ENCODE data around the gene ATP2B2.

ATP2B2 gene

DNA sequence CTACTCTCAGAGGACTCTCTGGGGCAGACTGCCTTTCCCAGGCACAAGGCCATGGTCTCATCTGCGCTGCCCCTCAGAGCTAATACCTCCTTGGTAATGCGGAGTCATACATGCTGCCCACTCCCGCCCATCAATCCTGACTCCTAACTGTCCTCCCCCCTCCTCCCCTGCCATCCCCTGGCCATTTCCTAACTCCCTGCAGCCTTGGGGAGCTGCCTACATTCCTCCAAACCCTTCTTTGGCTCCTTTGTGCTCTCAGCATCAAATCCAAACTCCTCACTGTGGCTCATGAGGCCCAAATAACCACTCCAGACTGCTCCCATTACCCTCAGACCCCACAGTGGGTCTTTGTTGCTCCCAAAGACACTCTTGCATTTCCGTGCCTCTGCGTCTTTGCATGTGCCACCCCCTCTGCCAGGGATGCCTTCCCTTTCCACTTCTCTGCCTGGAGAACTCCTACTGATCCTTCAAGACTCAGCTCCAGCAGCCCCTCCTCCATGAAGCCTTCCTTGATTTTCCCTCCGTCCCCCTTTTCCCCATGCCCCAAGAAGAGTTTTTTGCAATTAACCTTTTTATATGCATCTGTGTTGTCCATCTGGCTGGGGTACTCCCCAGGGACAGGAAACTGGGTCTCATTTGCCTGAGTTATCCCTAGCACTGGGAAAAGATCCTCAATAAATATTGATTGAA lies 5.5 kb upstream of the ATP2B2 start:
- no peak for DNase-seq (ENCODE audit: low read depth in 2 of 2)

DNA sequence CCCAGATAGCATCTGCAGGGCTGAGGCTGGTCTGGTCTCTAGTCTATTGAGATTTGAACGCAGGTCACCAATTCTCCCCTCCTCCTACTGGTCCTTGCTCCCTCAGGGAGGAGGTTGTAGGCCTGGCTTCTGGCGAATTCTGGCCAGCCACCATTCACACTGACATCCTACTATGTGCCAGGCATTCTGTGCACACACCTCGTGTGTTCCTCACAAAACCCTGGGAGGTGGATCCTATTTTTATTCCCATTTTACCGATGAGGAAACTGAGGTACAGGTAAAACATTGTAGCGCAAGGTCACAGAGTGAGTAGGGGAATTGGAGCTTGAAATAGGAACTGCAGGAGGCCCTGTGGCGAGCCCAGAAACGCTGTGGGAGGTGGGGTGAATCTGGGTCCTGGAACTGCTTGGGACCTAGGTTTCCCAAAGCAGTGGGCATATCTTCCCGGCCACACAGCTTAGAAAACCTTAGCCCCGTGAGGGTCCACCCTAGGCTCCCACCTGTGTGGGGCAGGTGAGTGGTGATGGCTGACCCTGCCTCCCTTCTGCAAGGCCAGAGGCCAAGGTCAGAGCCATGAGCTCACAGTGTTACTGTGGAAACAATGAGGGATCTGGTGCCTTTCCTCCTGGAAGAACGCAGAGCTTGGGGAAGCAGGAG lies 4.8 kb upstream of the ATP2B2 start:
- no peak for DNase-seq (ENCODE audit: low read depth in 2 of 2)

DNA sequence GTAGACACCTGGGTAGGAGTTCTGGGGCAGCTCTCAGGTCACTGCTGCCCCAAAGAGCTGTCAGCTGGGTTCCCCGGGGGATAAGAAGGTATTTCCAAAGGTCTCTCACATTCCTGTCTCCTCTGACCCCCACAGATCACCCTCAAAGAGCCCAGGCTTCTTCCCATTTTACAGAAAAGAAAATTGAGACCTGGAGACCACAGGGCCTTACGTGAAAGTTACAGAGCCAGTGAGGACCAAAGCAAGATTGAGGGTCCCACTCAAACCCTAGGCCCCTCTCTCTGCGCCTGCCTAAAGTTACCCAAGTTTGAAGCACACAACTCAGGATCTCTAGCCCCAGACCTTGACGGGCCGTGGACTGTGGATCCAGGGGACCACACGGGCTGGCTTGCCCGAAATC lies 3.9 kb upstream of the ATP2B2 start:
- no peak for DNase-seq (ENCODE audit: low read depth in 2 of 2)

DNA sequence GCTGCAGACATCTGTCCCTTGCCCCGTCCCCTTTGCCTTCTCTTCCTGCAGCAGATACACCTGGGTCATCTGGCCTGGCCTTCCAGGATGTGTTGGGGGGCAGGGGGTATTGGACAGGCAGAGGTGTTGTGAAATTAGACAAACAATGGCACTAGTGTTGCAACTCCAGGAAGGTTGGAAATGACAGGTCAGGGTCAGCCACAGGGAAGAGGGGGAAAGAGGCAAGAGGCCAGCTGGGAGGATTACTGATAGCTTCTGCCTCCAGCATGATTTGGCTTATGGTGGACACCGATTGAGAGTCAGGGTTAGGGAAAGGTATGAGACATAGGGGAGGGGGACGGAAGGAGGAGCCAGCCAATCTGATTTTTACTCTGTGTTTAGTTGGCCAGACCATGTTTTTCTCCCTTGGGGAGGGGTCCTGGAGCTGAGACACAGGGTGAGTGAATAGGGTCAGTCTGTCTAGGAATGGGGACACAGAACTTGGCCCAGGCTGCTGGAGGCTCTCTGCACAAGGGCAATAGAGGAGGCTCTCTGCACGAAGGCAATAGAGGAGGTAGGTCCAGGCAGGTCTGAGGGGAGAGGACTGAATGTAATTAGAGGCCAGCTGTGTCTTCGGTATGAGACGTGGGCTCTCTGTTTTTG lies 3.4 kb upstream of the ATP2B2 start:
- no peak for DNase-seq (ENCODE audit: low read depth in 2 of 2)

DNA sequence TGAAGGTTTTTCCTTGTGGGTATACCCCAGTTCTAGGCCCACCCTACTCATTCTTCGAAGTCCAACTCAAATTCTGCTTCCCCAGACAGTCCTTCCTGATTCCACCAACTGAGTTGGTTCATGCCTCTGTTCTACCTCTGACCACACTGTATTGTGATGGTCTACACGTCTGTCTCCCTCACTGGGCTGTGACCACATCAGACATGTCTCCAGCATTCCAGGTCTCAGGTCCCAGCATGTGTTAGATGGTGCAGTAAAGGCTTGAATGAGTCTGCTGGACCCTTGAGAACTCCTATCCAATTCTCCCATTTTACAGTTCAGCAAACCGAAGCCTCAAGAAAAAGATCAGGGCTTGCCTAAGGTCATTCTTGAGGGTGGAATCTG lies 2.8 kb upstream of the ATP2B2 start:
- no peak for DNase-seq (ENCODE audit: low read depth in 2 of 2)

DNA sequence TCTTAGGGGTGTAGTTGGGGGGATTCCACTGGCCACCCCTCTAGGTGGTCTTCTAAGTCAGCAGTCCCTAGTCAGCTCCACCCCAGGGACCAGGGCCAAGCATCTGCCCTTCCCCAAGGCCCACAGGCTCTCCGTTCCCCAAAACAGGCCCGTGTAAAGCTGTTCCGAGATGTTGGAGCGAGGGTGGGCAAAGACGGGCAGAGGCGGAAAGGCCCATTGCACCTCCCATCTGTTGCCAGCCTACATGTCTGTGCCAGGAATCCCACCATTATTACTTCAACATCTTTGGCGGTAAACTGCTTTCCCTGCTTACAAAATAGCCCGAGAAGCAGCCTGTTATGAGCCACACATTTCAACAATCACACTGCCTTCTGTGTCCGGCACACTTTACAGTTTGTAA lies 1.9 kb upstream of the ATP2B2 start:
- DNase-seq (ENCODE audit: low read depth in 2 of 2), result no peak

DNA sequence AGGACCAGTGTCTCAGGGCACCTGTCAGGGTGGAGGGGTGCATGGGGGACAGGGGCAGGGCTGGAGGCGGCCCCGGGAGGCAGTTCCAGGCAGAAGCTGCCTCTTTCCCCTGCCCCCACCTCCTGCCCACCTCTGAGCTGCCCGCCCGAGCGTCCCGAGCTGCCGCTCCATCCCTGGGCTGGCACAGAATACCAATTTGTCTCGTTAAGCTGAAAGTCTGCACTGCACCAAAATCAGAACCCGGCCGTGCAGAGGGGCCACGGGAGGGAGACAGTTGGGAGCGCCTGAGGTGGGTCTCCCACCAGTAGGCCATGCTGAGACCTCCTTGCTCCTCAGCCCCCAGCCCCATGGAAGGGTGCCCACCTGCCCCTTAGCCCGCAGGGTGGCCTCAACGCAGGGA lies 1.3 kb upstream of the ATP2B2 start:
- DNase-seq (ENCODE audit: low read depth in 2 of 2), result no peak

DNA sequence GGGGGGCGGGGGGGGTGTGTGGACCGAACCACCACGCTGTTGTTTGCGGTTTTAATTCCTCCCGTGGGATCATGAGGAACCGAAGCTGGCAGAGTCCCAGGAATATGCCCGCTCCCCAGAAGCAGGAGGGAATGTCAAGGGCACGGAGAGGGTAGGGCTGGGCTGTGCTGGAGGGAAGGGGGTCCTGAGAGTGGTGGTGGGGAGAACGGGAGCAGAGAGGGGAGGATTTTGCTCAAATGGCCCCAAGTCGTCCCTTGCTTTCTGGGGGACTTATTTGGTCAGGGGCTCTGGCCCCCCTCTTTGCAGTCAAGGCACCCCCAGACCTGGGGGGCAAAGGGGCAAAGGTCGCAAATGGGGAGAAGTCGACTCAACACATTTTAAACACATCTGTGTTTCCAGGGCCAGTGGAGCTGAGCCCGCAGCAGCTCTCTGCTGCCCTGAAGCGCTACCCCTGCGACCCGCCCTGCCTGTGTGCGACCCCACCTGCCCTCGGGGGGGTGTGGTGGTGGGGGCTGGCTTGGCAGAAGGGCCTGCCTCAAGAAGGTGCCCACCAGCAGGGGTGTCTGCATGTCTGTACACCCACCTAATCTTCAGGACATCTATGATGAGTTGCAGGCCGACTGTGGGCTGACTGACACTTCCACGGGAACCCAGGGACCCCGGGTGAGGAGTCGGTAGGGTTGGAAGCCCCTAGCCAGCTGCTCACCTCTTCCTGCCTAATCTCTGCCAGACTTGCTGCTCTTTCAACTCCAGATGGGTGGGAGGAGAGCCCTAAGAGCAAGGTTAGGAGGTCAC lies 602 bp upstream of the ATP2B2 start:
- DNase-seq (ENCODE audit: low read depth in 2 of 2), result no peak

DNA sequence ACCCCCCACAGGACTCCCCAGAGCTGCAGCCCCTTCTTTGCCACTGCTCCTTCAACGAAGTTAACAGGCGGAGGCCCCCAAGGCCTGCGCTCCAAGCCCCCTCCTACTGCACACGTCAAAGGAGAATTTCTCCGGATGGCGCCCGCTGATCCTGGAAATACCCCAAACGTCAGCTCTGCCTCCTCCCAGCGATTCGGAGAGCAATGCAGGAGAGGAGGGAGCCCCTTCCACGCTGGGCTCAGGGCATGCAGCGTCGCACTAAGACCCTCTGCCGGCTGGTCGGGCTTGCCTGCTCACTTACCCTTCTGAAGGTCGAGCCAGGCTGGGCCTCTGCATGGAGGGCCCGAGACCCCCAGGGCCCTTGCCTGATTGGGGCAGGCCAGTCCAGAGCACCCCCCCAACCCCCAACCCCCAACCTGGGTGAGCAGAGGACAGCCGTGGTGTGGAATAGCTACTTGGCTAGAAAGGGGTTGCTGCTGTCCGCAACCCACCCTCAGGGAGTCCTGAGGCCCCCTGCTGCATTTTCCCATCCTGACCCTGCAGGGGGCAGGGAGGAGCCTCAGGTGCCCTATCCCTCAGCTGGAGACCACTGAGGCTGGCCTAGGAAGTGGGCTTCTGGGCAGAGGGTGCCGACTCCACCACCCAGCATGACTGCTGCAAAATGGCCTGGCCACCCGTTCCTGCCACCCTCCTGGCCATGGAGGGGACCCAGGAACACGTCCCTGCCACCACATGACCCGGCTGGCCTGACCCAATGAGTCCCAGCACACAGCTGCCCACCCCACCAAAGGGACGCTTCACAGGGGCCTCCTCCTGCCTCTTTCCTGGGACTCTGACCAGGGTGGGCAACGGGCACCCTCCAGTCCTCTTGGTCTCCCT lies 976 bp downstream of the ATP2B2 start:
- no peak for DNase-seq (ENCODE audit: low read depth in 2 of 2)

DNA sequence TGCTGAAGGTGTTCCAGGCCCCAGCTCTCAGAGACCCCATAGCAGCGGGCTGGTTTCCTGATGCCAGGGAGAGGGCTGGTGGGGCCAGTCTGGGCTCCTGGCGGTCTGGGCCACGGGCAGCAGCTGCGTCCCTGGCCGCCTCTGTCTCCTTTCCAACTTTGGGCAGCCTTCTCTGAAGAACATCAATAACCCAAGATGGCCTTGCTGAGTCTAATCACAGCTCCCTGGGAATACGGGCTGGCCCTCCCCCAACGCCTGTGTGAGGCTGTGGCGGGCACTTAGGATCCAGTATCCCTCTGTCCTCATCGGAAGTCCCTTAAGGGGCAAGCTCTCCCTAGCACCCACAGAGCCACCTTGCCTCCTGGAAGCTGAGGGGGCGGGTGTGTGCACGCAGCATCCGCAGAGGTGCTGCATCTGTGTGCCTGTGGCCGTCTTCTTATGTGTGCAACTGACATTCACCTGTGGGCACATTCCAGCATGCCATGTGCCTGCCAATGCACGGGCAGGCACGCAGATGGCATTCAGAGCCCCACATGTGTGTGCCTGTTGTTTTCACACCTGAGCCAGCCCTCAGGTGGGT lies 2.1 kb downstream of the ATP2B2 start:
- DNase-seq (ENCODE audit: low read depth in 2 of 2), result no peak

DNA sequence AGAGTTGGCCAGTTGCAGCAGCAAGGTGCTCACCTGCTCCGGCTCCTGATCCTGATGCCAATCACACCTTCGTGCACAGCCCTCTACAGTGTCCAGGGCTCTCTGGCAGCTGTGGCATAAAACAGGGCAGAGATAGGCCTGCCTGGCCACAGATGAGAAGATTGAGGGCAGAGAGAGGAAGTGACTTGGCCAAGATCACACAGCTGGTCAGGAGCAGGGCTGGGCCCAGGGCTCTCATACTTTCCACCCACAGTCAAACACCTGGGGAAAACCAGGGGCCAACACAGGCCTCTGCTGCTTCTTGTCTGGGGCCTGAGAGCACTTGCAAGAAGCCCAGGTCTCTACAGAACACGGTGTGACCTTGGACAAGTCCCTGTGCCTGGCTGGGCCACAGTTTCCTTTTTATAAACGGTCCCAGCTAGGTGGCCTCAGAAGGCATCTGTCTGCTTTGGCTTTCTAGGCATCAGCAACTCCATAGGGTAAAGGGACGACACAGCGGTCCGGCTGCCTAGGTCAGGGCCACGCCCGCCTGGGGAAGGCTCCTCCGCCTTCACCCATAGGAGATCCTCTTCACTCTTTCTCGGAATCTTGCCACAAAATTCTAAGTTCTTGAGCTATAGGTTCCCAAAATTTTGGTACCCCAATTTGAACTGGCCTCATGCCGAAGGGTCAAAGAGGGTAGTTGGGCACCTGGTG lies 3.1 kb downstream of the ATP2B2 start:
- no peak for DNase-seq (ENCODE audit: low read depth in 2 of 2)

DNA sequence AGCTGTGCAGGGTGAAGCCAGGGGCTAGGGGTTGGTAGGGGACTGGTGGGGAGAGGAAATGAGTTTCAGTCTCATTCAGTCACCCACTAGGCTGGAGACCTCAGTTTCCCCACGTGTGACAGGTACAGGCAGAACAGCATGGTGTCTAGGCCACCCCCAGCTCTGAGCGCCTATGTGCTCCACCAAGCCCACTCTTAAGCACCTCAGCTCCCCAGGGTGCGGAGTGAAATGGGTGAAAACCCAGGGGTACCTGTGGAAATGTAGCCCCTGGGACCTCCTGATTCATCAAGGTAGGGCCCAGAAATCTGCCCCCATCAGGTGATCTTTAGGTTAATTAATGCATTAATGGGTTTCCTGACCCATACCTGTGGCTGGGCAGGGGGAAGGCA lies 3.7 kb downstream of the ATP2B2 start:
- no peak for DNase-seq (ENCODE audit: low read depth in 2 of 2)

DNA sequence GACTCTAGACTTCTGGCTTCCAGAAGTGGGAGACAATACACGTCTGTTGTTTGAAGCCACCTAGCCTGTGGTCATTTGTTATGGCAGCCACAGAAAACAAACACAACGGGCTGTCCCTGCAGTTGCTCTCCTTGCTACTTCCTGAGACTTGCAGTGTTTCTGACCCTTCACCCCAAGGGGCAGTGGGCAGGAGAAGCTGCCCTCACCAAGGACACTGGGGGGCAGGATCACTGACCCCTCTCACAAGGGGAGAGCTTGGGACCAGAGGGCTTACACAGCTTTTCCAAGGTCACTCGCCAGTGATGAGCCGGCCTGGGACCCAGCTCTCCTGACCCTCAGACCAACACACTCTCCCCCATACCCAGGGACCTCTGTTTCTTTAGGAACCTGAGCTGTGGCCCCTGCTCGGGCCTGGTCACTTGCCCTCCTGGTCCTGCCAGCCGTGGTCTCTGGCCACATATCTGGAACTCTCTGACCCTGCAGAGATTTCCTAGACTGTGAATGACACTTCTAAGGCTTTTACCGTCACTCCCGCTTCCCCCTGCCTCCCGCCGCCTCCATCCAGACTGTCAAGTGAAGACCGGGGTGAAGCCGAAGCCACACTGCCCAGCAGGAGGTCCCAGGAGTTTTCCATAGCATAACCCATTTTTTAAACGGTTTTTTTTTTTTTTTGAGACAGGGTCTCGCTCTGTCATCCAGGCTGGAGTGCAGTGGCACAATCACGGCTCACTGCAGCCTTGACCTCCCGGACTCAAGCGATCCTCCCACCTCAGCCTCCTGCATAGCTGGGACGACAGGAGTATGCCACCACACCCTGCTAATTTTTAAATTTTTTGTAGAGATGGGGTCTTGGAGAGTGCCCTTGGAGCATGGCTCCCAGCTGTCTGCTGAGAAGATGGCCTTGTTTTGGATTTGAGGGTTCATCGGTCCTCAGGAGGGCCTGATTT lies 4.4 kb downstream of the ATP2B2 start:
- DNase-seq (ENCODE audit: low read depth in 2 of 2), result no peak

DNA sequence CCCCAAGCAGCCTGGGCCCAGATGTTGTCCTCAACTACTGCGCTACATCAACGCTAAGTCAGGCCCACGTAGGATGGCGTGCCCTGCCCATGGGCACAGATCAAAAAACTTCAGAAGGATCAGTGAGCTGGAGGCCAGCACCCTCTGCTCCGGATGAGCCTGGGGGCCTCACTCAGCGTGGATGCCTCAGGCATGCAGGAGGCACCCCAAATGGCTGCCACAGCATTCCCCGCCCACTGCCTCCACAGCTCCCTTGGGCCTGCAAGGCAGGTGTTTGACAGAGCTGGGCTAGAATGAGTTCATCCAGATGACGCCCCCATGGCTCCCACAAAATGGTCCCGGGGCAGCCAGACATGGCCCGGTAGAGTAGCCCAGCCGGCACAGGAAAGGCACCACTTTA lies 7.1 kb downstream of the ATP2B2 start:
- DNase-seq (ENCODE audit: low read depth in 2 of 2), result no peak

DNA sequence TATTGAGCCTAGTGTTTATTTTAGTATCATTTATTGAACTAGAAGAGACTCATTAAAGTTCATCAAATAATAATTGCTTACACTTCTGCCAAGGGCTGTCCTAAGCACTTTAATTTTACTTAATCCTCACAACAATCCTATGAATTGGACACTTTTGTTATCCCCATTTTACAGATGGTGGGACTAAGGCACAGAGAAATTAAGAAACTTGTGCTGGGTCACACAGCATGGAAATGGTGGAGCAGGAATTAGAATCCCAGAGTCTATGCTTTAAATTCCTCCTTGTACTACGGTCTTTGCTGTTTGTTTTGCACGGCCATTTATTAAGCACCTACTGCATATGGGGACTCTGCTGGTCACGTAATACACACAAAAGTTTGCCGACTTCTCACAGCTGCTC lies 7.9 kb downstream of the ATP2B2 start:
- no peak for DNase-seq (ENCODE audit: low read depth in 2 of 2)

DNA sequence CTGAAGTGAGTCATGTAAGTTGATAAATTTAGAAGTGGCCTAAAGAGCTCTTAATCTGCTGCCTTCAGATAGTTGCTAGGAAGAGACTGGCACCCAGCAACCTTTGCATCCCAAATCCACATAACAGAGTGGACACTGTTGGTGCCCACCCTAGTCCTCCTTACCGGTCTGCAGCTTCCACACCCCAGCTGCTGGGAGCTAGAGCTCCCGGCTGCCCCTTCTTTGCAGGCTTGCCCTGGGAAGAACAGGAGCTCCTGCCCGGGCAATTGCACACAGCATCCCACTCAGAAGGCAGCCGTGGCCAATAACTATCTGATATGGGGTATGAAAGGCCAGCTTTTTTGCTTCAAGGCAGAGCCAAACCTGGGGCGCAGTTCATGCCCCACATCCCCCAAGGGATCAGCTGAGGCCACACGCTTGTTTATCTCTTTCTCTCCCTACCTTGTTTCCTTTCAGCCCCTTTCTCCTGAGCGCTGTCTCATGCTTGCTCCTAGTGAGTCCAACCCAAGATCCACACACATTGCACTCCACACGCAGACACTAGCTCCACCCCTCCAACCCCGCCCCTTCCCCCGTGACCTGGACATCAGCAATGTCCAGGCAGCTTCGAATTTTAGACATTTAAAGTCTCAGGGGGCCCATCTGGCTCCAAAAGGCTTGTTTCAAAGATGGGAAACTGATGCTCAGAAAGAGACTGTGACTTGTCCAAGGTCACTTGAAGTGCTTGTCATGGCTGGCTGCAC lies 9.1 kb downstream of the ATP2B2 start:
- no peak for DNase-seq (ENCODE audit: low read depth in 2 of 2)

DNA sequence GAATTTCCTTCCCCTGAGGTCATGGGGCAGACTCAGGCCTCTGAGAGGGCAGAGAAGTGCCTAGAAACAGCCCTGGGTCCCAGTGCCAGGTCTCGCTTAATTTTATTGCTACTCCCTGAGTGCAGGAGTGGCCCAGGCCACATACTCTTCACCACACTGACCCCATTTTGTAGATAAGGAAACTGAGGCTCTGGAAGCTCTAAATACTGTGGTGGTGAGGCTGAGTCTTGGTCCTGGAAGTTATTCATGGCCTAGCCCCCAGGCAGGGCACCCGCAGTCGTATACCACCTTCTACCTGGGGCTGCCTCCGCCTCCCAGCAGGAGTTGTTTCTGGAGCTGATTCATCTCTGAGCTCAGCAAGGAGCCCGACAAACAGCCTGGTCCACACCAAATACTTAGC lies 9.8 kb downstream of the ATP2B2 start:
- DNase-seq (ENCODE audit: low read depth in 2 of 2), result no peak

DNA sequence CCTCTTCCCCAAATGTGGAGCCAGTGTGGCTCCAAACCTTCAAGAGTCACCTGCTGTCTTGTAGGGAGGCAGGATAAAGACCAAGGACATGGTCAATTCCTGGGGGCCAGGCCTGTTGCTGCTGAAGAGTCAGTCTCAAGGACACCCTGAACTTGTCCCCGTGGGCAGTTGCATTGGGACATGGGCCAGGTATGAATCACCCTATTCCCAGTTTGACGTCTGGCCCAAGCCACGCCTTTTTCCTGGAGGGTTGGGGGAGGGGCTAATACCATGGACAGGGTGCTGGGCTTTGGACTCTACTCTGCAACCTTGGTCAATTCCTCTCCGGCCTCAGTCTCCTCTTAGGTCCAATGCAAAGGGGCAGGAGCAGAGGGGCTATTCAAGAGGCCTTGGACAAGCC lies 10.4 kb downstream of the ATP2B2 start:
- DNase-seq (ENCODE audit: low read depth in 2 of 2), result no peak

DNA sequence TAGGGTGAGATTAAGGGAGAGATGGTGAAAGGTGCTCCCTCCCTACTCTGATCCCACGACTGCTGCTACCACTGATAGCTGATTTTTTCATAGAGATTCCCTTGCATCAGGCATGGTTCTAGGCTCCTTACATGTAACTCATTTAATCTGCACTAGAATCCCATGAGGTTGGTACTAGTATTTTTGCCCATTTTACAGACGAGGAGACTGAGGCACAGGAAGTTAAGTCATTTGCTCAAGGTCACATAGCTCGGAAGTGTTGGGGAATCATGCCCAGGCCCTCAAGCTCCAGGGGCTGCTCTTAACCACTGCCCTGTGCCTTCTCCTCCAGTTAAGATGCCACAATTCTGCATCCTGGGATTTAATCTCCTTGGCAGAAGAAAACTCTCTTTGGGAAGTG lies 11.2 kb downstream of the ATP2B2 start:
- no peak for DNase-seq (ENCODE audit: low read depth in 2 of 2)

All from stimulated activated CD8-positive, alpha-beta memory T cell treated with anti-CD3 and anti-CD28 coated beads, Interleukin-15, amount 100 ng/mL, for 4 hours (primary cell).